Gastroesophageal sphincter (tissue), 4 donors: ENCODE measurements around the gene THUMPD2. TPM values are rescaled to one million over a fixed set of nuclear protein-coding genes. Genes with fewer than 3 reads are reported as not detected.

Experiments
- ATAC-seq: fragments of 150-250 bp; one replicate; pipeline ENCODE4 v1.9.1; 2016; ENCODE audit warnings: mild to moderate bottlenecking, moderate library complexity
- H3K27ac ChIP-seq, 4 donors: fragments of 200-600 bp; sonication (generic) in 3 of 4; 1 replicate in 3 of 4; 2 replicates in 1 of 4; pipeline ENCODE4 v1.5.1; 2016 to 2019
- H3K27me3 ChIP-seq: fragments of 200-600 bp; sonication (generic); one replicate; pipeline ENCODE4 v1.5.1; 2019
- H3K36me3 ChIP-seq, 2 donors: fragments of 200-600 bp; sonication (generic); one replicate each; pipeline ENCODE4 v1.5.1; 2019; ENCODE audit warnings: control low read depth in 1 of 2
- H3K4me1 ChIP-seq, 3 donors: fragments of 200-600 bp; sonication (generic); 1 replicate in 2 of 3; 2 replicates in 1 of 3; pipeline ENCODE4 v1.5.1; 2016 to 2019; ENCODE audit warnings: control low read depth in 2 of 3
- H3K4me3 ChIP-seq, 2 donors: fragments of 200-600 bp; sonication (generic); one replicate each; pipeline ENCODE4 v1.5.1; 2019; ENCODE audit warnings: mild to moderate bottlenecking in 1 of 2, moderate library complexity in 1 of 2
- H3K9me3 ChIP-seq, 3 donors: fragments of 200-600 bp; sonication (generic); one replicate each; pipeline ENCODE4 v1.5.1; 2017 to 2019; ENCODE audit warnings: control low read depth in 2 of 3
- CTCF ChIP-seq, 4 experiments: fragments of 200-600 bp in 2 of 4; fragments of 450-650 bp in 2 of 4; sonication (generic) in 1 of 4; IDR thresholded peaks; one replicate each; pipeline ENCODE4 v1.5.1; 2017 to 2019; ENCODE audit warnings: antibody characterized with exemption in 4 of 4, mild to moderate bottlenecking in 2 of 4, moderate library complexity in 2 of 4
- EP300 ChIP-seq: sonication (generic); formaldehyde crosslinking; IDR thresholded peaks from one replicate; pipeline ENCODE4 v1.6.1; 2017; ENCODE audit warnings: antibody characterized with exemption, mild to moderate bottlenecking
- POLR2A ChIP-seq, 2 donors: fragments of 450-650 bp; IDR thresholded peaks; one replicate each; pipeline ENCODE4 v1.6.1; 2017; ENCODE audit warnings: antibody characterized with exemption in 2 of 2, mild to moderate bottlenecking in 2 of 2, moderate library complexity in 1 of 2
- POLR2AphosphoS5 ChIP-seq: sonication (generic); formaldehyde crosslinking; IDR thresholded peaks from one replicate; pipeline ENCODE4 v1.6.1; 2017; ENCODE audit warnings: antibody characterized with exemption
- WGBS, 2 donors: methylation state at CpG; one replicate each; pipeline ENCODE4 v1.1.5; 2018; ENCODE audit warnings: low coverage in 1 of 2; 5-methylcytosine and 5-hydroxymethylcytosine counted together
- total RNA-seq, 4 donors: library from RNA; depleted of rRNA; stranded (reverse); fragments of >200 nt; gene quantifications; one replicate each; pipeline ENCODE4 v1.1.0, GENCODE V29; 2016

Gene THUMPD2
- 10 to 100 TPM in 2 of 4 donors, 1 to 10 TPM in 2; 9.3 to 60.1 (median 13.6) TPM for total RNA-seq

DNA sequence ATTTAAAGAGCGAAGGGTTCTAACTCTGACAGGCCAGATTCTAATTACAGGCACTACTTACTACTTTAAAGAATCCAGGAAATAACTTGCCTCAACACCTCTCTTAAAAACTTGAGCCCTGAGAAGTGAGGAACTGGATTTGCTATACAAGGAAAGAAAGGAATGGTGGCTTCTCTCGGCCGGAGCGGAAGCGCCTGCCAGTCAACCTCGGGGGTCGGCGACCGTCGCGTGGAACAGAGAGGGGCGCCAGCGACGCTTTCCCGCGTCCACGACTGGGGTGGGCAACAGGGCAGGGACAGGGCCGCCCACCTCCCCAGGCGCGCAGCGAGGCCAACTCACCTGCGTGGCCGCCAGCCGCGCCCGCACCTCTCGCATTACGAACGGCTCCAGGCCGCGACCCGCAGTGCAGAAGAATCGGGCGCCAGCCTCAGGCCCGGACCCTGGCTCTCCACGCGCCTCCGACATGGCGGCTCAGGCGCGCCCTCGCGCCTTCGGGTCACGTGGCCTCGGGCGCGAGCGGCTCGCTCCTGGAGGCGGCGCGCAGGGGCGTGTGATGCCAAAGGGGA is at the start of gene THUMPD2:
Gene THUMPD2, minus strand, starts transcription at position 484 of the 566 bp plus-strand sequence. Its CDS starts 19 bp downstream, at position 465.
- TF ChIP-seq POLR2A (IDR thresholded peaks at IDR 0.05) (peak; percentile 71 to 81), POLR2AphosphoS5 (peak; percentile 74), CTCF (IDR thresholded peaks at IDR 0.05) (no peak), EP300 (no peak)
- WGBS, 2 donors = 0% methylated on average over 1 to 3 of the region's 54 CpGs
- Histone ChIP-seq H3K27ac (peak within 1 kb of the TSS; percentile 82 to 95 (median 88)), H3K9me3 (no peaks in the 10 kb centered on the region), H3K27me3 (no peaks in the 10 kb centered on the region), H3K4me1 (peaks cover 8 to 45% (median 10%) of the 10 kb centered on the region in 3 donors), H3K36me3 (no peaks in the 10 kb centered on the region), H3K4me3 (peak within 1 kb of the TSS; percentile 85 to 100)
- ATAC-seq = peak; percentile 88

DNA sequence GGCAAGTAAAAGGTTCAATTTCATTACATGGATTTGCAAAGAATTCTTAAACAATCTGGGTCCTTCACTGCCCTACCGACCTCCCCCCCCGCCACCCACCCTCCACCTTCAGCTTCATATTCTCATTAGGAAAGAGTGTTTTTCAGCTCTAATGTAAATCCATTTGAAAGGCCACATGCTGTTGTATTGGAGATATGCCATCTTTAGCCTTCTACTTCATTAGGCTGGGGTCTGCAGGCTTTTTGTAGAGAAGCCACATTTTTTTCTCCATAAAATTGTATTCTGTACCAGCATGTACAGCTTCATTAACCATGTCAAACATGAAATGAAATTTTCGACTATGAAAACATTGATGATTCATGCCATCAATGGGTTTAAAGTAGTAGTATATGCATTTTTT is 42.8 kb upstream of the THUMPD2 start:
- no peak for ATAC-seq
- Histone ChIP-seq H3K36me3 (no peaks in the 10 kb centered on the region), H3K27me3 (no peaks in the 10 kb centered on the region), H3K27ac (no peak overlapping the region), H3K4me1 (no peaks in the 10 kb centered on the region), H3K9me3 (no peaks in the 10 kb centered on the region), H3K4me3 (no peak overlapping the region)
- TF ChIP-seq POLR2A (IDR thresholded peaks at IDR 0.05) (no peak), CTCF (IDR thresholded peaks at IDR 0.05) (no peak), POLR2AphosphoS5 (no peak), EP300 (no peak)
- WGBS, 2 donors = 45 to 74% methylated on average over 1 to 3 of the region's 3 CpGs

- H3K4me3 ChIP-seq = no peak overlapping the region
- H3K4me1 ChIP-seq = no peaks in the 10 kb centered on the region
- no peaks in the 10 kb centered on the region for H3K9me3 ChIP-seq
- WGBS, 2 donors = 71 to 77% methylated on average over 4 to 6 of the region's 8 CpGs
- H3K36me3 ChIP-seq = no peaks in the 10 kb centered on the region
- no peak for TF ChIP-seq POLR2AphosphoS5
- no peak for TF ChIP-seq CTCF (IDR thresholded peaks at IDR 0.05)
- no peak for TF ChIP-seq POLR2A (IDR thresholded peaks at IDR 0.05)
- no peak for TF ChIP-seq EP300
- H3K27ac ChIP-seq = no peak overlapping the region
- ATAC-seq = no peak
- H3K27me3 ChIP-seq = no peaks in the 10 kb centered on the region
These were observed 37.8 kb upstream of the THUMPD2 start for GRCh38 chr2:39816845-39817244.

GRCh38 chr2:39816428-39816827 is 37.4 kb upstream of the THUMPD2 start:
- H3K4me3 ChIP-seq = no peak overlapping the region
- TF ChIP-seq EP300 (no peak), CTCF (IDR thresholded peaks at IDR 0.05) (no peak), POLR2A (IDR thresholded peaks at IDR 0.05) (no peak), POLR2AphosphoS5 (no peak)
- no peak for ATAC-seq
- no peak overlapping the region for H3K27ac ChIP-seq
- 86% methylated on average over 3 of the region's 3 CpGs; no CpG with 5 or more reads in 1 of the 2 donors for WGBS, 2 donors
- H3K4me1 ChIP-seq = no peaks in the 10 kb centered on the region
- no peaks in the 10 kb centered on the region for H3K27me3 ChIP-seq
- no peaks in the 10 kb centered on the region for H3K36me3 ChIP-seq
- H3K9me3 ChIP-seq = no peaks in the 10 kb centered on the region

DNA sequence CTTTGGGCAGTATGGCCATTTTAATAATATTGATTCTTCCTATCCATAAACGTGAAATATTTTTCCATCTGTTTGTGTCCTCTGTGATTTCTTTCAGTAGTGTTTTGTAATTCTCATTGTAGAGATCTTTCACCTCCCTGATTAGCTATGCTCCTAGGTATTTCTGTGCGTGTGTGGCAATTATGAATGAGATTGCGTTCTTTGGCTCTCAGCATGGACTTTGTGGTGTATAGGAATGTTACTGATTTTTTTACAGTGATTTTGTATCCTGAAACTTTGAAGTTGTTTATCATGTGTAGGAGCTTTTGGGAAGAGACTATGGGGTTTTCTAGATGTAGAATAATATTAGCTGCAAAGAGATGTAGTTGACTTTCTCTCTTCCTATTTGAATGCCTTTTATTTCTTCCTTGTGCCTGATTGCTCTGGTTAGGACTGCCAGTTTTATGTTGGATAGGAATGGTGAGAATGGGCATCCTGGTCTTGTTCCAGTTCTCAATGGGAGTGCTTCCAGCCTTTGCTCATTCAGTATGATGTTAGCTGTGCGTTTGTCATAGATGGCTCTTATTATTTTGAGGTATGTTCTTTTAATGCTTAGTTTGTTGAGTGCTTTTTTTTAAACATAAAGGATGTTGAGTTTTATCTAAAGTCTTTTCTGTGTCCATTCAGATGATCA is 27.0 kb upstream of the THUMPD2 start:
- no peak for TF ChIP-seq CTCF (IDR thresholded peaks at IDR 0.05)
- no peak for TF ChIP-seq EP300
- no peak for TF ChIP-seq POLR2AphosphoS5
- no peak for TF ChIP-seq POLR2A (IDR thresholded peaks at IDR 0.05)
- H3K4me3 ChIP-seq = no peak overlapping the region

More for the DNA sequence above, 27.0 kb upstream of the THUMPD2 start:
- Histone ChIP-seq H3K36me3 (no peaks in the 10 kb centered on the region), H3K4me1 (no peaks in the 10 kb centered on the region), H3K27ac (no peak overlapping the region), H3K27me3 (no peaks in the 10 kb centered on the region), H3K9me3 (peaks cover 0 to 22% (median 0%) of the 10 kb centered on the region in 3 donors)
- ATAC-seq = peak; percentile 63
- WGBS, 2 donors = 72 to 88% methylated on average over 3 to 4 of the region's 4 CpGs
